GM23248 (cell line): ENCODE results near the gene AKAP12. TPM values are rescaled to one million over a fixed set of nuclear protein-coding genes. Genes with fewer than 3 reads are reported as not detected.
A peak's percentile ranks its signal among the peaks of the same experiment; 100 is the strongest.

ENCODE experiments used
- DNase-seq: peaks from one replicate; pipeline ENCODE4 v3.0.0-alpha.2; 2015
- H2AFZ ChIP-seq: fragments of 200-600 bp; sonication (generic); 2 replicates; pipeline ENCODE4 v1.6.1; 2016; ENCODE audit warnings: antibody characterized with exemption
- H3F3A ChIP-seq: fragments of 200-600 bp; sonication (generic); 2 replicates; pipeline ENCODE4 v1.6.1; 2016; ENCODE audit warnings: mild to moderate bottlenecking, antibody characterized with exemption, mixed run types; ENCODE audit not compliant: insufficient read depth
- H3K27ac ChIP-seq: fragments of 200-600 bp; sonication (generic); 2 replicates; pipeline ENCODE4 v1.5.1; 2016; ENCODE audit warnings: mild to moderate bottlenecking
- H3K27me3 ChIP-seq: fragments of 200-600 bp; sonication (generic); replicated peaks from 2 replicates; pipeline ENCODE4 v1.6.1; 2016; ENCODE audit warnings: mild to moderate bottlenecking; ENCODE audit not compliant: insufficient read depth
- H3K36me3 ChIP-seq: fragments of 200-600 bp; sonication (generic); 2 replicates; pipeline ENCODE4 v1.6.1; 2016; ENCODE audit warnings: low read depth, mild to moderate bottlenecking
- H3K4me1 ChIP-seq: fragments of 200-600 bp; sonication (generic); 2 replicates; pipeline ENCODE4 v1.6.1; 2016; ENCODE audit warnings: mild to moderate bottlenecking; ENCODE audit not compliant: insufficient read depth
- H3K4me2 ChIP-seq: fragments of 200-600 bp; sonication (generic); one replicate; pipeline ENCODE4 v1.6.1; 2016; ENCODE audit warnings: mild to moderate bottlenecking; ENCODE audit not compliant: unreplicated experiment
- H3K4me3 ChIP-seq: fragments of 200-600 bp; sonication (generic); 2 replicates; pipeline ENCODE4 v1.5.1; 2016; ENCODE audit warnings: mild to moderate bottlenecking
- H3K79me2 ChIP-seq: fragments of 200-600 bp; sonication (generic); 2 replicates; pipeline ENCODE4 v1.6.1; 2016; ENCODE audit warnings: mild to moderate bottlenecking; ENCODE audit not compliant: insufficient read depth
- H3K9ac ChIP-seq: fragments of 200-600 bp; sonication (generic); 2 replicates; pipeline ENCODE4 v1.6.1; 2016; ENCODE audit warnings: mild to moderate bottlenecking
- H3K9me2 ChIP-seq: fragments of 200-600 bp; sonication (generic); 2 replicates; pipeline ENCODE4 v1.6.1; 2016; ENCODE audit warnings: mixed run types, mild to moderate bottlenecking, moderate library complexity; ENCODE audit not compliant: insufficient read depth
- H3K9me3 ChIP-seq: fragments of 200-600 bp; sonication (generic); one replicate; pipeline ENCODE4 v1.6.1; 2017; ENCODE audit warnings: low read depth
- H4K20me1 ChIP-seq: fragments of 200-600 bp; sonication (generic); 2 replicates; pipeline ENCODE4 v1.6.0; 2016; ENCODE audit not compliant: insufficient read depth
- EZH2 ChIP-seq: fragments of 200-600 bp; sonication (generic); IDR thresholded peaks from 2 replicates; pipeline ENCODE4 v1.6.1; 2018; ENCODE audit warnings: antibody characterized with exemption, mild to moderate bottlenecking; ENCODE audit not compliant: insufficient read depth, poor library complexity, severe bottlenecking
- EZH2phosphoT487 ChIP-seq: fragments of 200-600 bp; sonication (generic); IDR thresholded peaks from 2 replicates; pipeline ENCODE4 v1.6.1; 2018; ENCODE audit warnings: antibody characterized with exemption, moderate library complexity, mild to moderate bottlenecking, low read depth; ENCODE audit not compliant: insufficient read depth
- WGBS, 2 experiments: methylation state at CpG; one replicate each; pipeline ENCODE4 v1.1.6; 2015 to 2017; ENCODE audit warnings: low lambda C conversion rate in 2 of 2, low coverage in 1 of 2; ENCODE audit errors: missing lambda C conversion rate in 2 of 2; 5-methylcytosine and 5-hydroxymethylcytosine counted together
- in situ Hi-C: fragments of 300-500 bp; cut with MboI; formaldehyde crosslinking; loops from 2 replicates; pipeline ENCODE4 v1.15.0; 2020
- polyA plus RNA-seq: library from polyadenylated mRNA; unstranded; fragments of >200 nt; fragmentation: Nextera tagmentation; extraction: Ambion mirVana; gene quantifications from 2 replicates; pipeline ENCODE4 v1.2.1, GENCODE V29; 2016
- total RNA-seq: library from RNA; depleted of rRNA; stranded (reverse); fragments of >200 nt; shearing (Covaris generic); gene quantifications from 2 replicates; pipeline ENCODE4 v1.2.3, GENCODE V29; 2014

The AKAP12 gene
- total and polyA plus RNA-seq, 2 experiments from 2014 or later = 15.7 to 24.6 TPM

DNA sequence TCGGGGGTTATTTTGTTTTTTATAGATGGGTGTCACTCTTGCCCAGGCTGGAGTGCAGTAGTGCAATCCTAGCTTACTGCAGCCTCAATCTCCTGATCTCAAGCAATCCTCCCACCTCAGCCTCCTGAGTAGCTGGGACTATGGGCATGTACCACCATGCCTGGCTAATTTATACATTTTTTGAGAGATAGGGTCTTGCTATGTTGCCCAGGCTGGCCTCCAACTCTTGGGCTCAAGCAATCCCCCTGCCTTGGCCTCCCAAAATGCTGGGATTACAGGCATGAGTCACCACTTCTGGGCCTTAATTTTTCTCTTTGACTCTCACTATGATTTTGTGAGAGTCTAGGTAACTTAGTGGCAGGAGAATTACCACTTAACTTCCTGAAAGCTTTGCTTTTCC lies 23.3 kb downstream of the AKAP12 start:
- TF ChIP-seq EZH2 = no peak
- no peak for TF ChIP-seq EZH2phosphoT487
- 0 out of 2 replicates have a peak, but pooled peaks cover 1% of the 10 kb centered on the region for H3K4me1 ChIP-seq
- H3K9me2 ChIP-seq = no peaks in the 10 kb centered on the region
- no peaks in the 10 kb centered on the region for H3K9me3 ChIP-seq
- H3F3A ChIP-seq = no peaks in the 10 kb centered on the region
- 83 to 90% methylated on average over 1 of the region's 1 CpG for WGBS, 2 experiments
- H3K27me3 ChIP-seq = no peaks in the 10 kb centered on the region
- H3K36me3 ChIP-seq = no peaks in the 10 kb centered on the region
- H3K27ac ChIP-seq = no peak overlapping the region
- DNase-seq = no peak
- H2AFZ ChIP-seq = no peak overlapping the region
- no peaks in the 10 kb centered on the region for H3K79me2 ChIP-seq
- in situ Hi-C loops = no loop called here
- H3K9ac ChIP-seq = no peak overlapping the region
- H3K4me3 ChIP-seq = no peak overlapping the region
- H4K20me1 ChIP-seq = no peaks in the 10 kb centered on the region
- no peak overlapping the region for H3K4me2 ChIP-seq

DNA sequence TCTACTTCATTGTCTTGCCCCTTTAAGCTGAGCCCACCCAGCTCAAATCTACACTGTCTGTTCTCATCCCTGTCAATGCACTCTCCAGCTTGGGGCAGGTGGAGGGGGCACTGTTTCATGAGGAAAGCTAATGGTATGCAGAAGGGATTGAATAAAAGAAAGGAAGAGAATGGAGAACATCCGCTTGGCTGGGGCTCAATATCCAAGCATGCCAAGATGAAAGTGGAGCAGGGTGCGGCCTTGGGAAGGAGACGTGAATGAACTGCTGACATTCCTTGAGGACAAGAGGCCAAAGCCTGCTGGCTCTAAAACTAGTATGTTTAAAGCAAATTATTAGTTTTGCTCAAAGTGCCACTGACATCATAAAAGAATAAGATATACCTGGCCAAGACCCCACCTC lies 24.2 kb downstream of the AKAP12 start:
- 61 to 65% methylated on average over 3 of the region's 3 CpGs for WGBS, 2 experiments
- H3K79me2 ChIP-seq = no peaks in the 10 kb centered on the region
- DNase-seq = no peak

DNA sequence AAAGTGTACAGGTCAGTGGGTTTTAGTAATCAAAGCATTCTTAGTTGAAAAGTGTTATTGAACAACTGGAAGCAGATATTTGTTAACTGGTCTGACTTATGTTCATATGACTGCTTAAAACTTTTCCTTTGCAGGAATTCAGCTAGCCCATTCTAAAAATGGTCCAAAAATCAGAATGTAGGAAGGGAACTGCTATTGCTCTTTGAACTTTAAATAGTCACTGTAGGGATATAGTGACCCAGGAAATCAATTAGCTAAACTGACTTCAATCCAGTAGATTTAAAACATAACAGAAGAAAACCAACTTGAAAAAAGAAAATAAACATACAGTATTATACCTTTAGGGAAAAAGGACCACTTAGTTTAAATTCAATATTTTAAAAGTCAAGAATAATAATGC lies 25.5 kb downstream of the AKAP12 start:
- H3F3A ChIP-seq = peaks cover 5% of the 10 kb centered on the region
- no peaks in the 10 kb centered on the region for H3K27me3 ChIP-seq
- TF ChIP-seq EZH2phosphoT487 = no peak
- TF ChIP-seq EZH2 = no peak
- H3K4me2 ChIP-seq = no peak overlapping the region
- no peaks in the 10 kb centered on the region for H4K20me1 ChIP-seq
- no peaks in the 10 kb centered on the region for H3K9me3 ChIP-seq
- H3K4me1 ChIP-seq = peaks cover 14% of the 10 kb centered on the region
- H3K27ac ChIP-seq = no peak overlapping the region
- H3K9me2 ChIP-seq = no peaks in the 10 kb centered on the region
- no peak overlapping the region for H3K9ac ChIP-seq
- DNase-seq = no peak
- H3K4me3 ChIP-seq = no peak overlapping the region
- no peaks in the 10 kb centered on the region for H3K36me3 ChIP-seq
- H3K79me2 ChIP-seq = no peaks in the 10 kb centered on the region
- H2AFZ ChIP-seq = no peak overlapping the region
- in situ Hi-C loops = no loop called here

More for the DNA sequence above, 24.2 kb downstream of the AKAP12 start:
- TF ChIP-seq EZH2 (no peak), EZH2phosphoT487 (no peak)
- Histone ChIP-seq H3K27me3 (no peaks in the 10 kb centered on the region), H3K9me2 (no peaks in the 10 kb centered on the region), H3K27ac (no peak overlapping the region), H2AFZ (no peak overlapping the region), H3K4me3 (no peak overlapping the region), H3K4me1 (peaks cover 6% of the 10 kb centered on the region), H3K36me3 (no peaks in the 10 kb centered on the region), H3F3A (no peaks in the 10 kb centered on the region), H3K9ac (no peak overlapping the region), H4K20me1 (no peaks in the 10 kb centered on the region), H3K9me3 (no peaks in the 10 kb centered on the region), H3K4me2 (no peak overlapping the region)
- in situ Hi-C loops = no loop called here

DNA sequence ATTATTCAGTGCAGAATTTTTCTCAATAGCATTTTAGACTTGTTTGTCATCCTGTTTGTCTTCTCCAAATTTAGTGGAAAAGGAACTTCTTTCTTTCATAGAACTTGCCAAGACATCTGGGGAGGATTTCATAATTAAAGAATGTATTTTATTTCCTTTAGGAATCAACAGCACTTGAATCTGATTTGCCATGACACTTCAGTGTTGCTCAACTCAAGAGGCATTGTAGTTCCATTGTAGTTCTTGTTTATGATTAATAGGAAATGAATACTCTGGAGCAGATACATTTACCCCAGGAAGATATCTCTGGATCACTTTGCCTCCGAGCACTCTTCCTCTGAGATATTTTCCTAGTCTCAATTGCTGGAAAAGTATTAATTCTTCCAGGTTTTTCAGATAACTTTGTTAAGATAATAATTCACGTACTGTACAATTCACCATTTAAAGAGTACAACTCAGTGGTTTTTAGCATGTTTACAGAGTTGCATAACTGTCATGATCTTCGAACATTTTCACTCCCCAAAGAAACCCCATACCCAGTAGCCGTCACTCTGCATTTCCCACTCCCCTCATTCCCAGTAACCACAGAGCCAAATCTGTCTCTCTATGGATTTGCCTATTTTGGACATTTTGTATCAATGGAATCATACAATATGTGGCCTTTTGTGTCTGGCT lies 29.7 kb downstream of the AKAP12 start:
- H3K27me3 ChIP-seq = no peaks in the 10 kb centered on the region
- H2AFZ ChIP-seq = 0 out of 2 replicates have a peak overlapping the region, but pooled peaks have one; percentile 3
- H4K20me1 ChIP-seq = no peaks in the 10 kb centered on the region
- peak overlapping the region; percentile 34 for H3K27ac ChIP-seq
- WGBS, 2 experiments = 26 to 32% methylated on average over 4 of the region's 4 CpGs
- no peak overlapping the region for H3K9ac ChIP-seq
- peak; percentile 83 for DNase-seq
- peak overlapping the region; percentile 59 for H3K4me2 ChIP-seq
- no peaks in the 10 kb centered on the region for H3K9me3 ChIP-seq
- peaks cover 5% of the 10 kb centered on the region for H3F3A ChIP-seq
- in situ Hi-C loops = no loop called here
- TF ChIP-seq EZH2phosphoT487 (no peak), EZH2 (no peak)
- no peaks in the 10 kb centered on the region for H3K9me2 ChIP-seq
- peaks cover 14% of the 10 kb centered on the region for H3K4me1 ChIP-seq
- no peaks in the 10 kb centered on the region for H3K36me3 ChIP-seq
- no peaks in the 10 kb centered on the region for H3K79me2 ChIP-seq
- H3K4me3 ChIP-seq = peak overlapping the region; percentile 30; the same call in 1 of the 2 replicates

DNA sequence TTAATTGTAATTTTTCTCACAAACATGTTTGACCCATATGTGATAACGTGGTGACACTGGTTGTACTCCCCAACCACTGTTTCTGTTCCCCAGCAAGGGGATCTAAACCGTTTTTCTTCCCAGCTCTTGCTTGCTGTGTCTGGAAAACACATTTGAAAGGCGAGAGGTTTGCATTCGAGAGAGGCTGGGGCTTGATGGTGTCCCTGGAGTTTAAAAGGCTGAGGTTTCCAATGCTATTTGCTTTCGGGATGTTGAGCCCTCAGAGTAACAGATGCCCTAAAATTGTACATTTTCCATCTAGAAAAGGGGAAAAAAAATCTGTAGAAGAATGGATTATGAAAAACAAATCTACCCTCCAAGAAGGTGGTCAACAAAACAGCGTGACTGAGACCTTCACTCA lies 35.4 kb downstream of the AKAP12 start:
- Histone ChIP-seq H3K27ac (no peak overlapping the region), H3K27me3 (no peaks in the 10 kb centered on the region), H4K20me1 (no peaks in the 10 kb centered on the region), H2AFZ (no peak overlapping the region), H3K4me3 (no peak overlapping the region), H3K79me2 (no peaks in the 10 kb centered on the region), H3F3A (peaks cover 24% of the 10 kb centered on the region), H3K9ac (no peak overlapping the region), H3K4me2 (no peak overlapping the region), H3K9me3 (no peaks in the 10 kb centered on the region), H3K36me3 (no peaks in the 10 kb centered on the region), H3K9me2 (no peaks in the 10 kb centered on the region), H3K4me1 (peaks cover 10% of the 10 kb centered on the region)
- in situ Hi-C loops = no loop called here
- no peak for DNase-seq
- WGBS, 2 experiments = 88 to 92% methylated on average over 6 of the region's 6 CpGs
- no peak for TF ChIP-seq EZH2
- TF ChIP-seq EZH2phosphoT487 = no peak
